Thyroid gland (tissue), 4 donors: ENCODE data around the gene ATR.

Source experiments
- CTCF ChIP-seq, 6 experiments: fragments of 200-600 bp in 3 of 6; fragments of 450-650 bp in 3 of 6; sonication (generic) in 3 of 6; IDR thresholded peaks; one replicate each; pipeline ENCODE4 v1.5.1; 2016 to 2019; ENCODE audit warnings: antibody characterized with exemption in 6 of 6, mild to moderate bottlenecking in 2 of 6, inconsistent platforms in 1 of 6, moderate library complexity in 1 of 6
- POLR2A ChIP-seq, 2 donors: fragments of 450-650 bp; IDR thresholded peaks; one replicate each; pipeline ENCODE4 v1.6.1; 2017; ENCODE audit warnings: antibody characterized with exemption in 2 of 2, mild to moderate bottlenecking in 2 of 2, moderate library complexity in 1 of 2

- no peak for TF ChIP-seq CTCF (IDR thresholded peaks at IDR 0.05)
- no peak for TF ChIP-seq POLR2A (IDR thresholded peaks at IDR 0.05)
These were observed 144.0 kb downstream of the ATR start for GRCh38 chr3:142434503-142434902.
